Hepatocyte (in vitro differentiated cells): ENCODE results near the gene PTPN9. TPM values are rescaled to one million over a fixed set of nuclear protein-coding genes. Genes with fewer than 3 reads are reported as not detected.

ENCODE experiments used
- DNase-seq: peaks from one replicate; pipeline ENCODE4 v3.0.0-alpha.2; 2016; ENCODE audit warnings: low spot score
- H2AFZ ChIP-seq: fragments of 200-600 bp; sonication (generic); 2 replicates; pipeline ENCODE4 v1.6.0; 2016; ENCODE audit warnings: antibody characterized with exemption, mild to moderate bottlenecking
- H3K27ac ChIP-seq: fragments of 200-600 bp; sonication (generic); 2 replicates; pipeline ENCODE4 v1.5.1; 2016; ENCODE audit warnings: mild to moderate bottlenecking
- H3K27me3 ChIP-seq: fragments of 200-600 bp; sonication (generic); 2 replicates; pipeline ENCODE4 v1.6.1; 2016
- H3K36me3 ChIP-seq: fragments of 200-600 bp; sonication (generic); replicated peaks from 2 replicates; pipeline ENCODE4 v1.5.1; 2016; ENCODE audit warnings: low read depth; ENCODE audit not compliant: insufficient read depth
- H3K4me1 ChIP-seq: fragments of 200-600 bp; sonication (generic); 2 replicates; pipeline ENCODE4 v1.5.1; 2016; ENCODE audit warnings: mild to moderate bottlenecking, moderate library complexity; ENCODE audit not compliant: insufficient read depth
- H3K4me2 ChIP-seq: fragments of 200-600 bp; sonication (generic); 2 replicates; pipeline ENCODE4 v1.6.0; 2016
- H3K4me3 ChIP-seq: fragments of 200-600 bp; sonication (generic); 2 replicates; pipeline ENCODE4 v1.5.1; 2016; ENCODE audit warnings: mild to moderate bottlenecking
- H3K79me2 ChIP-seq: fragments of 200-600 bp; sonication (generic); 2 replicates; pipeline ENCODE4 v1.6.0; 2017; ENCODE audit warnings: mild to moderate bottlenecking
- H3K9me2 ChIP-seq: fragments of 200-600 bp; sonication (generic); replicated peaks from 2 replicates; pipeline ENCODE4 v1.6.0; 2017; ENCODE audit warnings: mild to moderate bottlenecking; ENCODE audit not compliant: insufficient read depth
- H3K9me3 ChIP-seq: fragments of 200-600 bp; sonication (generic); 2 replicates; pipeline ENCODE4 v1.5.1; 2016; ENCODE audit warnings: low read depth, mild to moderate bottlenecking
- H4K20me1 ChIP-seq: fragments of 200-600 bp; sonication (generic); 2 replicates; pipeline ENCODE4 v1.6.0; 2016; ENCODE audit warnings: mild to moderate bottlenecking; ENCODE audit not compliant: insufficient read depth, poor library complexity, severe bottlenecking
- EZH2 ChIP-seq: fragments of 200-600 bp; sonication (generic); IDR thresholded peaks from 2 replicates; pipeline ENCODE4 v1.6.1; 2016; ENCODE audit warnings: antibody characterized with exemption, mild to moderate bottlenecking, borderline replicate concordance
- EZH2phosphoT487 ChIP-seq: fragments of 200-600 bp; sonication (generic); IDR thresholded peaks from one replicate; pipeline ENCODE4 v1.6.1; 2018; ENCODE audit warnings: antibody characterized with exemption, mild to moderate bottlenecking, low read depth, moderate library complexity; ENCODE audit not compliant: unreplicated experiment, severe bottlenecking
- WGBS: methylation state at CpG from one replicate; pipeline ENCODE4 v1.1.6; 2016; ENCODE audit warnings: low lambda C conversion rate; ENCODE audit errors: missing lambda C conversion rate; 5-methylcytosine and 5-hydroxymethylcytosine counted together
- polyA plus RNA-seq: library from polyadenylated mRNA; unstranded; fragments of >200 nt; fragmentation: Nextera tagmentation; extraction: Ambion mirVana; gene quantifications from 2 replicates; pipeline ENCODE4 v1.2.1, GENCODE V29; 2016
- total RNA-seq: library from RNA; depleted of rRNA; stranded (reverse); fragments of >200 nt; gene quantifications from 2 replicates; pipeline ENCODE4 v1.2.3, GENCODE V29; 2014
- TF ChIP-seq, protein P1 (sequence below): fragments of 200-600 bp; sonication (generic); IDR thresholded peaks from 2 replicates; pipeline ENCODE4 v1.5.1; 2016; ENCODE audit warnings: antibody characterized with exemption, mild to moderate bottlenecking; ENCODE audit not compliant: poor library complexity

The PTPN9 gene
- total RNA-seq (24.0 and 27.4 TPM in 2 replicates), polyA plus RNA-seq (19.6 and 23.3 TPM in 2 replicates)

DNA sequence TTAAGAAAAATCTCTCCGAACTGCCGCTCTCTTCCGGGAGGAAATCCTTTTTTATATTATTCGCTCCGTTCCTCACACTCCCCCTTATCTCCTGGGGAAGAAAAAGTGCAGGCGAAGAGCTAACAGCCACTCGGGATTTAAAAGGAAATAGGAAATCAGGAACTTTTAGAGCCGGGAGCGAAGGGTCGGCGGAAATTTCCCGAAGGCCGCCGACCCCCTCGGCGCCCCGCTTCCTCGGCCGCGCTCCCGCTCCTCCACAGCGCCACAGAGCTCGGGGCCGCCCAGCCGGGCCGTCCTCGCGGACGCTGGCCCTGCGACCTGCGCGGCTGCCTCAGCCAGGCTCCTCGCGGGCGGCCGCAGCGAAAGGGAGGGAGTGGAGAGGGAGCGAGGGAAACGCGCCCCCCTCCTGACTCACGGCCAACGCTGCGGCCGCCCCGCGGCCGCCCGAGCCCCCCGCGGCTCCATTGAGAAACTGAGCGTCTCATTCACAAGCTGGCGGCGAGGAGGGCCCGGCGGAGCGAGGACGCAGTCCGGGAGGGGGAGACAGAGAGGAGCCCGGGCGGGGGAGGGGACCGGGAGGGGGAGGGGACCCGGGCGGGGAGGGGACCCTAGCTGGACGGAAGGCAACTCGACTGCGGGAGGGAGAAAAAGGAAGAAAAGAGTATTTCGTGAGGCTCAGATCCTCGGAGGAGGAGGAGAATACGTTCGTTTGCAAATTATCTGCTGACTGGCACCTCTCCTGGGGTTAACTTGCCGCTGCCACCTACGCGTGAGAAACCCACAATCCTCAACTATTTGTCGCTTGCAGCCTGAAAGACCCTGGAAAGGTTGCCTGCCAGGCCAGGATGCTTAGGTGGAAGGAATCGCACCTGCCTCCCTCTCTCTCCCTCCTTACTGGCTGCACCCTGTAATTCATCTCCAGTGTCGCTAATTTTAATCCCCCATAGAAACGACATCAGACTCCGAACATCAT lies at the start of gene PTPN9:
Gene PTPN9 (minus strand): TSS at position 368 of the 973 bp plus-strand sequence. CDS start 539 bp downstream, outside the sequence.
- Histone ChIP-seq H4K20me1 (peaks cover 10% of the 10 kb centered on the region), H3K79me2 (peaks cover 43% of the 10 kb centered on the region), H3K27ac (peak within 1 kb of the TSS; percentile 99), H3K36me3 (no peaks in the 10 kb centered on the region), H3K9me3 (no peaks in the 10 kb centered on the region), H2AFZ (peak within 1 kb of the TSS; percentile 91), H3K27me3 (no peaks in the 10 kb centered on the region), H3K4me2 (peak within 1 kb of the TSS; percentile 96), H3K9me2 (no peaks in the 10 kb centered on the region), H3K4me1 (peaks cover 13% of the 10 kb centered on the region), H3K4me3 (peak within 1 kb of the TSS; percentile 93)
- DNase-seq, result peak; percentile 93
- TF ChIP-seq EZH2phosphoT487, result no peak
- TF ChIP-seq, protein P1, sequence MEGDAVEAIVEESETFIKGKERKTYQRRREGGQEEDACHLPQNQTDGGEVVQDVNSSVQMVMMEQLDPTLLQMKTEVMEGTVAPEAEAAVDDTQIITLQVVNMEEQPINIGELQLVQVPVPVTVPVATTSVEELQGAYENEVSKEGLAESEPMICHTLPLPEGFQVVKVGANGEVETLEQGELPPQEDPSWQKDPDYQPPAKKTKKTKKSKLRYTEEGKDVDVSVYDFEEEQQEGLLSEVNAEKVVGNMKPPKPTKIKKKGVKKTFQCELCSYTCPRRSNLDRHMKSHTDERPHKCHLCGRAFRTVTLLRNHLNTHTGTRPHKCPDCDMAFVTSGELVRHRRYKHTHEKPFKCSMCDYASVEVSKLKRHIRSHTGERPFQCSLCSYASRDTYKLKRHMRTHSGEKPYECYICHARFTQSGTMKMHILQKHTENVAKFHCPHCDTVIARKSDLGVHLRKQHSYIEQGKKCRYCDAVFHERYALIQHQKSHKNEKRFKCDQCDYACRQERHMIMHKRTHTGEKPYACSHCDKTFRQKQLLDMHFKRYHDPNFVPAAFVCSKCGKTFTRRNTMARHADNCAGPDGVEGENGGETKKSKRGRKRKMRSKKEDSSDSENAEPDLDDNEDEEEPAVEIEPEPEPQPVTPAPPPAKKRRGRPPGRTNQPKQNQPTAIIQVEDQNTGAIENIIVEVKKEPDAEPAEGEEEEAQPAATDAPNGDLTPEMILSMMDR, result peak; percentile 59
- 3% methylated on average over 57 of the region's 78 CpGs for WGBS

DNA sequence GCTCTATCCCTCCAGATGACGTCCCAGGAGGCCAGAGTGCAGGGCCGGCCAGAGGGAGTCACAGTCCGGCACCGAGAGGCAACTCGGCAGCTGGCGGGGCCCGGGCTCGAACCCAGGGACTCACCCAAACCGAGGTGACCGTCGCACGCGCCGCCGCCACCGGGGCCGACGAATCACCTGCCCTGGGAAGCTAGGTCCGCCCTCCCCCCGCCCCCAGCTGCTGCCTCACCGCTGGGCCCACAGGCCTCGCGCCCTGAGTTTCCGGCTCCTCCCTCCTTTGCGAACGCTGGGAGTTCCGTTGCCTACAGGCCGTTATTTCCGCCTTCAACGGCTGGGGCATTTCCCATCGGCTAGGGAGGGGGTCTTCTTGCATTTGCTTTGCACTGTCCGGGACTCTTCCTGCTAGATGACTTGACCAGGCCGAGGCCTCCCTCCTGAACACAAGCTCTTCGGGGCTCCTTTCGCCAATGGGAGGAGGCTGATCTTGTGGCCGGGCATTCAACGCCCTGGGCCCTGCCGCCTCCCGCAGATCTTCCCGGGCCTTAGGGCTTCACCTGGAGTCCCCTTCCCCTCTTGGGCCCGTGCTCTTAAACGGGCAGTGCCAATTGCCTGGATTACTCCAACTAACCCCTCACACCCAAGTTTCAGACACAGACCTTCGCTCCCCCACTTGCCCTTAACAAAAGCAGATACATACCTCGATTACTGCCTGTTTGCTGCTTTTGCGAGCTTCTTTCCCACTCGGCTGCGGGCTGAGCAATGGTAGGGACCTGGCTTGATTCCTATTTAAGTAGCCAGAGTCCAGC lies 46.6 kb upstream of the PTPN9 start, which contains the start of gene SNUPN:
Gene SNUPN (minus strand): TSS at position 184 of the 806 bp plus-strand sequence. CDS start 4,674 bp downstream, outside the sequence.
- H2AFZ ChIP-seq, result peak within 1 kb of the TSS; percentile 99
- TF ChIP-seq EZH2phosphoT487, result no peak
- TF ChIP-seq, protein P1, result no peak
- no peak for TF ChIP-seq EZH2
- no peaks in the 10 kb centered on the region for H3K36me3 ChIP-seq
- no peaks in the 10 kb centered on the region for H4K20me1 ChIP-seq
- peak within 1 kb of the TSS; percentile 80 for H3K4me2 ChIP-seq
- H3K9me3 ChIP-seq, result no peaks in the 10 kb centered on the region
- H3K79me2 ChIP-seq, result peaks cover 3% of the 10 kb centered on the region
- H3K4me3 ChIP-seq, result peak within 1 kb of the TSS; percentile 86
- no peaks in the 10 kb centered on the region for H3K9me2 ChIP-seq
- peak within 1 kb of the TSS; percentile 99 for H3K27ac ChIP-seq
- WGBS, result 3% methylated on average over 42 of the region's 47 CpGs
- H3K27me3 ChIP-seq, result no peaks in the 10 kb centered on the region
- H3K4me1 ChIP-seq, result no peaks in the 10 kb centered on the region
- peak; percentile 96 for DNase-seq

GRCh38 chr15:75622505-75622904 lies 43.4 kb upstream of the PTPN9 start:
- DNase-seq, result no peak
- TF ChIP-seq EZH2phosphoT487, result no peak
- no peak for TF ChIP-seq EZH2
- TF ChIP-seq, protein P1, result no peak
- Histone ChIP-seq H3K9me2 (no peaks in the 10 kb centered on the region), H2AFZ (no peak overlapping the region), H3K27ac (no peak overlapping the region), H3K4me2 (no peak overlapping the region), H3K79me2 (peaks cover 3% of the 10 kb centered on the region), H3K27me3 (no peaks in the 10 kb centered on the region), H3K36me3 (no peaks in the 10 kb centered on the region), H3K4me3 (no peak overlapping the region), H3K4me1 (no peaks in the 10 kb centered on the region), H4K20me1 (no peaks in the 10 kb centered on the region), H3K9me3 (no peaks in the 10 kb centered on the region)
- WGBS, result 84% methylated on average over 2 of the region's 2 CpGs
